SK-N-SH (cell line): Measurements from ENCODE around the gene SLC35C1. TPM values are rescaled to one million over a fixed set of nuclear protein-coding genes. Genes with fewer than 3 reads are reported as not detected.
A peak's percentile ranks its signal among the peaks of the same experiment; 100 is the strongest.

ENCODE experiments used
- CTCF ChIA-PET: fragments of 300-600, 350-600 bp; formaldehyde crosslinking; extraction: SDS; loops from one replicate; lab custom pipeline; 2021; lab: Yijun Ruan, JAX
- POLR2A ChIA-PET: fragments of 350-600 bp; sonication (Branson Sonifier 250); formaldehyde crosslinking; extraction: SDS; loops from one replicate; lab custom pipeline; 2020; ENCODE audit warnings: antibody characterized with exemption, inconsistent platforms; lab: Yijun Ruan, JAX
- DNase-seq: peaks from one replicate; pipeline ENCODE4 v3.0.0; 2012
- H2AFZ ChIP-seq: fragments of 200-600 bp; sonication (generic); 2 replicates; pipeline ENCODE4 v1.8.1; 2016; ENCODE audit warnings: antibody characterized with exemption, mild to moderate bottlenecking, low read depth
- H3F3A ChIP-seq: fragments of 200-600 bp; sonication (generic); replicated peaks from 2 replicates; pipeline ENCODE3; 2016; ENCODE audit warnings: antibody characterized with exemption, mild to moderate bottlenecking; ENCODE audit not compliant: insufficient read depth
- H3K27ac ChIP-seq, 2 experiments: fragments of 200-500 bp in 1 of 2; fragments of 200-600 bp in 1 of 2; sonication (Bioruptor generic) in 1 of 2; sonication (generic), shearing (Covaris generic) in 1 of 2; 2 replicates each; pipeline versions ENCODE4 v1.5.1 to v1.6.1; 2014 to 2016; ENCODE audit warnings: low read depth in 2 of 2, inconsistent platforms in 1 of 2, low read length in 1 of 2, mild to moderate bottlenecking in 1 of 2, mixed read lengths in 1 of 2
- H3K27me3 ChIP-seq: fragments of 200-600 bp; sonication (generic), shearing (Covaris generic); 2 replicates; pipeline ENCODE4 v1.6.1; 2016; ENCODE audit warnings: mixed run types; ENCODE audit not compliant: insufficient read depth
- H3K36me3 ChIP-seq, 2 experiments: fragments of 200-500 bp in 1 of 2; fragments of 200-600 bp in 1 of 2; sonication (Bioruptor generic) in 1 of 2; sonication (generic) in 1 of 2; replicated peaks in 1 of 2; 2 replicates each; pipeline versions ENCODE3 to v1.5.1; 2014 to 2016; ENCODE audit warnings: low read length in 1 of 2, mild to moderate bottlenecking in 1 of 2; ENCODE audit not compliant: insufficient read depth in 2 of 2, control insufficient read depth in 1 of 2
- H3K4me1 ChIP-seq, 2 experiments: fragments of 200-500 bp in 1 of 2; fragments of 200-600 bp in 1 of 2; sonication (Bioruptor generic) in 1 of 2; sonication (generic), shearing (Covaris generic) in 1 of 2; 2 replicates each; pipeline versions ENCODE4 v1.5.1 to v1.6.1; 2014 to 2016; ENCODE audit warnings: low read depth in 1 of 2, low read length in 1 of 2, mixed run types in 1 of 2; ENCODE audit not compliant: insufficient read depth in 2 of 2, control insufficient read depth in 1 of 2
- H3K4me2 ChIP-seq: fragments of 200-600 bp; sonication (generic), shearing (Covaris generic); 2 replicates; pipeline ENCODE4 v1.6.1; 2017; ENCODE audit warnings: mixed run types
- H3K4me3 ChIP-seq, 2 experiments: fragments of 200-500 bp in 1 of 2; fragments of 200-600 bp in 1 of 2; sonication (Bioruptor generic) in 1 of 2; sonication (generic), shearing (Covaris generic) in 1 of 2; 2 replicates each; pipeline versions ENCODE4 v1.5.1 to v1.8.1; 2014 to 2016; ENCODE audit warnings: low read depth in 2 of 2, inconsistent platforms in 1 of 2, low read length in 1 of 2, mild to moderate bottlenecking in 1 of 2, mixed read lengths in 1 of 2, moderate library complexity in 1 of 2
- H3K79me2 ChIP-seq: fragments of 200-600 bp; sonication (generic); 2 replicates; pipeline ENCODE4 v1.8.1; 2017; ENCODE audit warnings: mild to moderate bottlenecking; ENCODE audit not compliant: insufficient read depth
- H3K9ac ChIP-seq: fragments of 200-600 bp; sonication (generic); 2 replicates; pipeline ENCODE4 v1.6.1; 2017; ENCODE audit warnings: mixed run types
- H3K9me2 ChIP-seq: fragments of 200-600 bp; sonication (generic); 2 replicates; pipeline ENCODE4 v1.6.1; 2017; ENCODE audit warnings: mixed run types
- H3K9me3 ChIP-seq: fragments of 200-600 bp; sonication (generic); 2 replicates; pipeline ENCODE4 v1.6.1; 2017; ENCODE audit warnings: mixed run types, mild to moderate bottlenecking, moderate library complexity
- H4K20me1 ChIP-seq: fragments of 200-600 bp; sonication (generic); 2 replicates; pipeline ENCODE4 v1.6.1; 2017; ENCODE audit warnings: mild to moderate bottlenecking, mixed run types; ENCODE audit not compliant: insufficient read depth
- CHD2 ChIP-seq: fragments of 150-350 bp; IDR thresholded peaks from 2 replicates; pipeline ENCODE4 v1.6.1; 2018; ENCODE audit warnings: low read length; ENCODE audit not compliant: partially characterized antibody
- CTCF ChIP-seq: fragments of 200-600 bp; sonication (generic); IDR thresholded peaks from 2 replicates; pipeline ENCODE4 v1.6.1; 2017; ENCODE audit warnings: antibody characterized with exemption, mild to moderate bottlenecking, moderate library complexity
- ELF1 ChIP-seq: IDR thresholded peaks from 2 replicates; pipeline ENCODE4 v1.4.0; 2012
- EP300 ChIP-seq, 2 experiments: IDR thresholded peaks; 2 replicates each; pipeline versions ENCODE4 v1.4.0 to v1.6.1; 2012; ENCODE audit warnings: borderline replicate concordance in 1 of 2, low read depth in 1 of 2, low read length in 1 of 2
- FOXJ3 ChIP-seq: sonication (generic); formaldehyde crosslinking; IDR thresholded peaks from 2 replicates; pipeline ENCODE4 v1.5.1; 2020; ENCODE audit warnings: mild to moderate bottlenecking, missing genetic modification reagents
- FOXM1 ChIP-seq: IDR thresholded peaks from 2 replicates; pipeline ENCODE4 v1.4.0; 2012; ENCODE audit warnings: low read depth, mild to moderate bottlenecking
- GATA2 ChIP-seq: sonication (generic); formaldehyde crosslinking; IDR thresholded peaks from 2 replicates; pipeline ENCODE4 v1.5.0; 2020; ENCODE audit warnings: mild to moderate bottlenecking, missing genetic modification reagents
- JUND ChIP-seq: IDR thresholded peaks from 2 replicates; pipeline ENCODE4 v1.4.0; 2012
- MXI1 ChIP-seq: IDR thresholded peaks from 2 replicates; pipeline ENCODE4 v1.6.1; 2012; ENCODE audit warnings: mild to moderate bottlenecking, low read depth, low read length, improper control_type of control experiment
- NFIC ChIP-seq: IDR thresholded peaks from 2 replicates; pipeline ENCODE4 v1.4.0; 2012; ENCODE audit warnings: borderline replicate concordance
- PBX3 ChIP-seq: IDR thresholded peaks from 2 replicates; pipeline ENCODE4; 2012
- POLR2AphosphoS5 ChIP-seq: IDR thresholded peaks from 2 replicates; pipeline ENCODE4 v1.6.1; 2012; ENCODE audit warnings: low read depth, low read length
- RAD21 ChIP-seq: IDR thresholded peaks from 2 replicates; pipeline ENCODE4 v1.6.1; 2012; ENCODE audit warnings: mild to moderate bottlenecking, low read length
- REST ChIP-seq: IDR thresholded peaks from 2 replicates; pipeline ENCODE4 v1.6.1; 2012; ENCODE audit warnings: mild to moderate bottlenecking, low read depth, low read length, moderate library complexity
- RFX5 ChIP-seq: IDR thresholded peaks from 2 replicates; pipeline ENCODE4 v1.6.1; 2012; ENCODE audit warnings: mild to moderate bottlenecking, improper control_type of control experiment, low read length
- RXRA ChIP-seq: IDR thresholded peaks from 2 replicates; pipeline ENCODE4 v1.4.0; 2012; ENCODE audit warnings: low read depth, mild to moderate bottlenecking, borderline replicate concordance
- SIN3A ChIP-seq: IDR thresholded peaks from 2 replicates; pipeline ENCODE4 v1.6.1; 2012; ENCODE audit warnings: low read depth, mild to moderate bottlenecking, low read length, moderate library complexity, borderline replicate concordance
- SMC3 ChIP-seq: IDR thresholded peaks from 2 replicates; pipeline ENCODE4 v1.6.1; 2012; ENCODE audit warnings: low read depth, low read length, improper control_type of control experiment
- TAF1 ChIP-seq: IDR thresholded peaks from 2 replicates; pipeline ENCODE4 v1.6.1; 2012; ENCODE audit warnings: low read depth, mild to moderate bottlenecking, low read length, moderate library complexity, borderline replicate concordance
- USF2 ChIP-seq: fragments of 150-350 bp; IDR thresholded peaks from 2 replicates; pipeline ENCODE4 v1.6.1; 2017; ENCODE audit warnings: antibody characterized with exemption, low read length, low read depth, borderline replicate concordance
- WGBS: methylation state at CpG from one replicate; pipeline ENCODE4 v1.1.6; 2017; ENCODE audit warnings: low lambda C conversion rate; 5-methylcytosine and 5-hydroxymethylcytosine counted together
- polyA plus RNA-seq, 3 experiments: library from polyadenylated mRNA; depleted of rRNA; stranded (reverse); fragments of >200 nt; gene quantifications; 2 replicates each; pipeline ENCODE4 v1.2.3, GENCODE V29; 2012
- TF ChIP-seq, protein P1 (sequence below): fragments of 150-350 bp; IDR thresholded peaks from 2 replicates; pipeline ENCODE4 v1.6.1; 2016; ENCODE audit warnings: mild to moderate bottlenecking, low read depth, low read length

The SLC35C1 gene
- polyA plus RNA-seq, 1 of the 3 experiments (the other 2 are of a cell fraction) = 6.2 TPM

GRCh38 chr11:45771193-45771565 is 33.8 kb upstream of the SLC35C1 start:
- H3K79me2 ChIP-seq = no peaks in the 10 kb centered on the region
- no peaks in the 10 kb centered on the region for H3F3A ChIP-seq
- POLR2A ChIA-PET = interaction anchor here (1.6 kb wide), 1 partner anchor 400 kb away, joined by 7 read pairs; no protein-coding TSS in a partner anchor
- peaks cover 0 to 7% of the 10 kb centered on the region in 2 experiments; a peak in 2 of 4 replicates for H3K4me1 ChIP-seq
- DNase-seq = peak; percentile 74
- peak overlapping the region; percentile 45 to 69 for H3K4me3 ChIP-seq
- 6% methylated on average over 18 of the region's 18 CpGs for WGBS
- H3K9me3 ChIP-seq = no peaks in the 10 kb centered on the region
- H3K36me3 ChIP-seq = no peaks in the 10 kb centered on the region
- H4K20me1 ChIP-seq = no peaks in the 10 kb centered on the region
- no peak overlapping the region for H3K9ac ChIP-seq
- H2AFZ ChIP-seq = peak overlapping the region; percentile 89
- H3K9me2 ChIP-seq = no peaks in the 10 kb centered on the region
- TF ChIP-seq GATA2 = no peak
- TF ChIP-seq RFX5 = no peak
- TF ChIP-seq MXI1 = 0 out of 2 replicates have a peak, but pooled peaks have one; percentile 8
- no peak for TF ChIP-seq FOXM1
- no peak for TF ChIP-seq POLR2AphosphoS5
- TF ChIP-seq SIN3A = no peak
- no peak for TF ChIP-seq USF2
- TF ChIP-seq EP300 (IDR thresholded peaks at IDR 0.05; ENCODE audit: borderline replicate concordance in 1 of 2, low read depth in 1 of 2, low read length in 1 of 2) = no peak
- peak; percentile 55 for TF ChIP-seq RAD21
- TF ChIP-seq RXRA = no peak
- no peak for TF ChIP-seq CHD2
- no peak for TF ChIP-seq REST
- no peak for TF ChIP-seq TAF1
- TF ChIP-seq FOXJ3 (CRISPR knock-in tag) = no peak
- TF ChIP-seq SMC3 = peak; percentile 45
- TF ChIP-seq NFIC = no peak
- TF ChIP-seq PBX3 = no peak
- TF ChIP-seq, protein P1, sequence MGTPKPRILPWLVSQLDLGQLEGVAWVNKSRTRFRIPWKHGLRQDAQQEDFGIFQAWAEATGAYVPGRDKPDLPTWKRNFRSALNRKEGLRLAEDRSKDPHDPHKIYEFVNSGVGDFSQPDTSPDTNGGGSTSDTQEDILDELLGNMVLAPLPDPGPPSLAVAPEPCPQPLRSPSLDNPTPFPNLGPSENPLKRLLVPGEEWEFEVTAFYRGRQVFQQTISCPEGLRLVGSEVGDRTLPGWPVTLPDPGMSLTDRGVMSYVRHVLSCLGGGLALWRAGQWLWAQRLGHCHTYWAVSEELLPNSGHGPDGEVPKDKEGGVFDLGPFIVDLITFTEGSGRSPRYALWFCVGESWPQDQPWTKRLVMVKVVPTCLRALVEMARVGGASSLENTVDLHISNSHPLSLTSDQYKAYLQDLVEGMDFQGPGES = no peak
- peak; percentile 80 for TF ChIP-seq CTCF
- TF ChIP-seq ELF1 = no peak
- TF ChIP-seq JUND = no peak
- TF ChIP-seq, all 33 proteins: peak for 4
- Histone ChIP-seq H3K27me3 (peaks cover 18% of the 10 kb centered on the region; the same call in 1 of the 2 replicates), H3K27ac (no peak overlapping the region), H3K4me2 (peak overlapping the region; percentile 88)
- CTCF ChIA-PET = interaction anchor here (0.7 to 9.0 kb wide), 106 partner anchors 11 to 825 kb away, joined by 3 to 252 read pairs (median 5); partner anchors contain the start of genes CHST1, SLC35C1 and SYT13
